ENCODE measurements around the gene PGBD2.
"Not testable (repeated sequence)": the region's sequence is repeated elsewhere in the genome, so short reads cannot be mapped to it uniquely, and the experiment has no call there.

Gene PGBD2

GRCh38 chr1:248906009-248906752, at the start of gene PGBD2:
Gene PGBD2, plus strand, starts transcription at chr1:248906235. Its CDS starts 7,628 bp downstream, at chr1:248913863.
- DNase-seq (ENCODE audit: low spot score) (peak; percentile 74), FAIRE-seq (no peak)

GRCh38 chr1:248857201-248857600, 48.8 kb upstream of the PGBD2 start:
- DNase-seq (ENCODE audit: low spot score) (no peak), FAIRE-seq (no peak)

GRCh38 chr1:248857749-248858095, 48.3 kb upstream of the PGBD2 start:
- no peak for FAIRE-seq
- no peak for DNase-seq (ENCODE audit: low spot score)

GRCh38 chr1:248858096-248858890, 47.7 kb upstream of the PGBD2 start:
- DNase-seq (ENCODE audit: low spot score) (peak; percentile 58), FAIRE-seq (no peak)

GRCh38 chr1:248858891-248859889, 46.8 kb upstream of the PGBD2 start, which contains the start of gene ZNF692:
Gene ZNF692, minus strand, starts transcription at chr1:248859085. Its CDS starts 776 bp downstream, at chr1:248858309.
- DNase-seq (ENCODE audit: low spot score) = peak; percentile 94
- no peak for FAIRE-seq

- no peak for FAIRE-seq
- no peak for DNase-seq (ENCODE audit: low spot score)
Observed at GRCh38 chr1:248860007-248860406, 46.0 kb upstream of the PGBD2 start.

GRCh38 chr1:248861616-248862015, 44.4 kb upstream of the PGBD2 start:
- DNase-seq (ENCODE audit: low spot score) (peak; percentile 35), FAIRE-seq (peak; percentile 26)

GRCh38 chr1:248862695-248862997, 43.4 kb upstream of the PGBD2 start:
- DNase-seq (ENCODE audit: low spot score) = no peak
- FAIRE-seq = no peak

- no peak for FAIRE-seq
Observed at GRCh38 chr1:248862998-248863881, 42.8 kb upstream of the PGBD2 start.

GRCh38 chr1:248871837-248872401, 34.1 kb upstream of the PGBD2 start:
- DNase-seq (ENCODE audit: low spot score) (no peak), FAIRE-seq (no peak)

More at GRCh38 chr1:248862998-248863881, 42.8 kb upstream of the PGBD2 start:
- DNase-seq (ENCODE audit: low spot score) = peak; percentile 14

GRCh38 chr1:248872752-248873408, 33.2 kb upstream of the PGBD2 start:
- DNase-seq (ENCODE audit: low spot score) (peak; percentile 75), FAIRE-seq (no peak)

GRCh38 chr1:248873409-248873992, 32.5 kb upstream of the PGBD2 start:
- DNase-seq (ENCODE audit: low spot score) = peak; percentile 98
- FAIRE-seq = peak; percentile 83

GRCh38 chr1:248873993-248874533, 32.0 kb upstream of the PGBD2 start:
- DNase-seq (ENCODE audit: low spot score) (peak; percentile 93), FAIRE-seq (no peak)

- DNase-seq (ENCODE audit: low spot score) = no peak
- FAIRE-seq = no peak
Observed at GRCh38 chr1:248881261-248881660, 24.8 kb upstream of the PGBD2 start.

GRCh38 chr1:248882427-248882826, 23.6 kb upstream of the PGBD2 start:
- FAIRE-seq; DNase-seq (ENCODE audit: low spot score): not testable (repeated sequence)

GRCh38 chr1:248884632-248885295, 21.3 kb upstream of the PGBD2 start:
- no peak for FAIRE-seq

GRCh38 chr1:248885646-248886045, 20.4 kb upstream of the PGBD2 start:
- no peak for DNase-seq (ENCODE audit: low spot score)
- no peak for FAIRE-seq

More at GRCh38 chr1:248884632-248885295, 21.3 kb upstream of the PGBD2 start:
- DNase-seq (ENCODE audit: low spot score) = no peak

- DNase-seq (ENCODE audit: low spot score) = no peak
Observed at GRCh38 chr1:248886237-248886895, 19.7 kb upstream of the PGBD2 start.

More at GRCh38 chr1:248886237-248886895, 19.7 kb upstream of the PGBD2 start:
- no peak for FAIRE-seq
